HepG2 (cell line): ENCODE data around the gene RPS6KA2. TPM values are rescaled to one million over a fixed set of nuclear protein-coding genes. Genes with fewer than 3 reads are reported as not detected.

Experiments used
- ATF1 ChIP-seq: IDR thresholded peaks from 2 replicates; pipeline ENCODE4 v1.6.1; 2016; ENCODE audit warnings: mild to moderate bottlenecking, control low read depth
- BCL3 ChIP-seq: sonication (generic); formaldehyde crosslinking; IDR thresholded peaks from 2 replicates; pipeline ENCODE4 v1.5.1; 2020; ENCODE audit warnings: mild to moderate bottlenecking, missing genetic modification reagents, moderate library complexity
- CAMTA2 ChIP-seq: sonication (generic); formaldehyde crosslinking; IDR thresholded peaks from 2 replicates; pipeline ENCODE4 v1.4.0; 2020; ENCODE audit warnings: mild to moderate bottlenecking, missing genetic modification reagents, borderline replicate concordance
- GMEB2 ChIP-seq: IDR thresholded peaks from 2 replicates; pipeline ENCODE4 v1.6.1; 2016; ENCODE audit warnings: missing biosample characterization, missing genetic modification reagents, low read depth
- HOMEZ ChIP-seq: IDR thresholded peaks from 2 replicates; pipeline ENCODE4 v1.6.1; 2016; ENCODE audit warnings: low read depth
- KLF6 ChIP-seq: IDR thresholded peaks from 2 replicates; pipeline ENCODE4 v1.8.0; 2016; ENCODE audit warnings: missing biosample characterization, missing genetic modification reagents
- NR0B2 ChIP-seq: sonication (generic); formaldehyde crosslinking; IDR thresholded peaks from 2 replicates; pipeline ENCODE4 v1.4.0; 2020; ENCODE audit warnings: mild to moderate bottlenecking, missing genetic modification reagents
- POGZ ChIP-seq: sonication (generic); formaldehyde crosslinking; IDR thresholded peaks from 2 replicates; pipeline ENCODE4 v1.4.0; 2020; ENCODE audit warnings: mild to moderate bottlenecking, missing genetic modification reagents
- RERE ChIP-seq: IDR thresholded peaks from 2 replicates; pipeline ENCODE4 v1.6.1; 2016; ENCODE audit warnings: low read depth, missing genetic modification reagents, missing compliant biosample characterization
- SNAI1 ChIP-seq: sonication (generic); formaldehyde crosslinking; IDR thresholded peaks from 2 replicates; pipeline ENCODE4 v1.5.0; 2020; ENCODE audit warnings: mild to moderate bottlenecking, missing genetic modification reagents, borderline replicate concordance
- STAT5B ChIP-seq: sonication (generic); formaldehyde crosslinking; IDR thresholded peaks from 2 replicates; pipeline ENCODE4 v1.4.0; 2020; ENCODE audit warnings: missing genetic modification reagents
- TBL1XR1 ChIP-seq: fragments of 150-350 bp; IDR thresholded peaks from 2 replicates; pipeline ENCODE4 v1.6.1; 2014; ENCODE audit warnings: borderline replicate concordance, low read length; ENCODE audit not compliant: partially characterized antibody
- ZBTB3 ChIP-seq: sonication (generic); formaldehyde crosslinking; IDR thresholded peaks from 2 replicates; pipeline ENCODE4 v1.4.0; 2020; ENCODE audit warnings: low read depth, mild to moderate bottlenecking, moderate library complexity, missing genetic modification reagents, borderline replicate concordance
- ZIK1 ChIP-seq: sonication (generic); formaldehyde crosslinking; IDR thresholded peaks from 2 replicates; pipeline ENCODE4 v1.5.0; 2020; ENCODE audit warnings: mild to moderate bottlenecking, low read depth, missing genetic modification reagents, borderline replicate concordance
- ZNF543 ChIP-seq: sonication (generic); formaldehyde crosslinking; IDR thresholded peaks from 2 replicates; pipeline ENCODE4 v1.4.0; 2020; ENCODE audit warnings: mild to moderate bottlenecking, missing genetic modification reagents
- ZNF629 ChIP-seq: sonication (generic); formaldehyde crosslinking; conservative IDR thresholded peaks from 2 replicates; pipeline ENCODE4 v1.5.0; 2020; ENCODE audit warnings: missing genetic modification reagents
- ZNF784 ChIP-seq: sonication (generic); formaldehyde crosslinking; IDR thresholded peaks from 2 replicates; pipeline ENCODE4 v1.5.1; 2020; ENCODE audit warnings: missing genetic modification reagents, mild to moderate bottlenecking, borderline replicate concordance
- polyA plus RNA-seq, 8 experiments: library from polyadenylated mRNA; depleted of rRNA in 3 of 8; stranded (reverse) in 7 of 8; unstranded in 1 of 8; fragments of >200 nt; fragmentation: Illumina TruSeq in 4 of 8; extraction: Trizol in 4 of 8; gene quantifications; 2 replicates each; pipeline versions ENCODE4 v1.2.1 to v1.2.3, GENCODE V29; 2011 to 2016; ENCODE audit warnings: low read depth in 4 of 8, missing spikeins in 1 of 8, mixed read lengths in 1 of 8; ENCODE audit not compliant: insufficient read depth in 1 of 8
- total RNA-seq, 5 experiments: library from RNA; depleted of rRNA; stranded (reverse); fragments of >200 nt; fragmentation: Illumina TruSeq; extraction: Trizol; gene quantifications; 2 replicates each; pipeline ENCODE4 v1.2.3, GENCODE V29; 2016; ENCODE audit warnings: low read depth in 1 of 5

Gene RPS6KA2
- total and polyA plus RNA-seq, 2 of the 13 experiments (the other 11 are each of a cell fraction or from before 2014, with no cell fraction given), result 0.22 to 0.38 TPM

GRCh38 chr6:166381733-166382499, 245.1 kb downstream of the RPS6KA2 start (continued):
- no peak for TF ChIP-seq GMEB2 (CRISPR knock-in tag)
- TF ChIP-seq ZBTB3 (CRISPR knock-in tag), result no peak
- TF ChIP-seq ZNF543, result peak; percentile 72
- TF ChIP-seq ZNF784 (CRISPR knock-in tag), result no peak
- TF ChIP-seq ZNF629, result no peak
- TF ChIP-seq HOMEZ (CRISPR knock-in tag), result 0 out of 2 replicates have a peak, but pooled peaks have one; percentile 52
- 0 out of 2 replicates have a peak, but pooled peaks have one; percentile 46 for TF ChIP-seq ZIK1 (CRISPR knock-in tag)
- no peak for TF ChIP-seq TBL1XR1
- TF ChIP-seq BCL3 (CRISPR knock-in tag), result no peak
- peak; percentile 66 for TF ChIP-seq POGZ (CRISPR knock-in tag)
- TF ChIP-seq ATF1 (CRISPR knock-in tag), result no peak
- no peak for TF ChIP-seq KLF6 (CRISPR knock-in tag)
- no peak for TF ChIP-seq NR0B2 (CRISPR knock-in tag)
- TF ChIP-seq CAMTA2 (CRISPR knock-in tag), result no peak
- TF ChIP-seq STAT5B, result no peak
- TF ChIP-seq SNAI1 (CRISPR knock-in tag), result peak; percentile 46; the same call in 1 of the 2 replicates
- TF ChIP-seq RERE (CRISPR knock-in tag), result no peak; the same call in 1 of the 2 replicates
